Measurements from ENCODE around the gene MAGIX. TPM values are rescaled to one million over a fixed set of nuclear protein-coding genes. Genes with fewer than 3 reads are reported as not detected.
A peak's percentile ranks its signal among the peaks of the same experiment; 100 is the strongest.

MAGIX gene
- total and polyA plus RNA-seq, 2 experiments from 2014 or later, result 0.66 to 0.83 TPM

- Mint-ChIP-seq H3K36me3 (ENCODE audit: low read depth) (no peaks in the 10 kb centered on the region), H3K27me3 (ENCODE audit: insufficient read depth, low read depth, poor library complexity) (peaks cover 28% of the 10 kb centered on the region), H3K27ac (no peak overlapping the region), H3K4me3 (peak overlapping the region; percentile 72), H3K4me1 (peaks cover 15% of the 10 kb centered on the region), H3K9me3 (no peaks in the 10 kb centered on the region; the same call in 2 of the 3 replicates)
- H3K9me2 ChIP-seq (ENCODE audit: insufficient read depth), result no peaks in the 10 kb centered on the region
- H3K27ac ChIP-seq (ENCODE audit: low read depth), result no peak overlapping the region
- DNase-seq (ENCODE audit: low spot score), result no peak
- peaks cover 58% of the 10 kb centered on the region for H3K27me3 ChIP-seq (ENCODE audit: insufficient read depth)
- H3K79me2 ChIP-seq (replicated peaks; ENCODE audit: insufficient read depth), result no peaks in the 10 kb centered on the region
- TF ChIP-seq REST (IDR thresholded peaks at IDR 0.05; ENCODE audit: unreplicated experiment) (no peak), ZNF114 (CRISPR knock-in tag; IDR thresholded peaks at IDR 0.05) (no peak), POLR2AphosphoS5 (IDR thresholded peaks at IDR 0.05; ENCODE audit: low read depth) (no peak)
- peak overlapping the region; percentile 59 for H3K4me3 ChIP-seq
- no peaks in the 10 kb centered on the region for H3K36me3 ChIP-seq (ENCODE audit: insufficient read depth)
- no peaks in the 10 kb centered on the region; the same call in 1 of the 2 replicates for H3K4me1 ChIP-seq (ENCODE audit: insufficient read depth)
- peak overlapping the region; percentile 86 for H3K4me2 ChIP-seq
- ATAC-seq, result no peak
- no peaks in the 10 kb centered on the region for H4K20me1 ChIP-seq (replicated peaks; ENCODE audit: insufficient read depth)
- no peak overlapping the region; the same call in 1 of the 2 replicates for H2AFZ ChIP-seq
- no peaks in the 10 kb centered on the region for H3F3A ChIP-seq (replicated peaks; ENCODE audit: low read depth)
Measured at GRCh38 chrX:49167740-49168108, 5.2 kb downstream of the MAGIX start.

- H3K27me3 ChIP-seq (ENCODE audit: insufficient read depth), result peaks cover 55% of the 10 kb centered on the region
- H3K9me3 Mint-ChIP-seq, result no peaks in the 10 kb centered on the region; the same call in 2 of the 3 replicates
- TF ChIP-seq CTCF (conservative IDR thresholded peaks at IDR 0.05; ENCODE audit: low read depth in 2 of 2) (no peak), ZNF114 (CRISPR knock-in tag; IDR thresholded peaks at IDR 0.05) (no peak), CREB1 (CRISPR knock-in tag; IDR thresholded peaks at IDR 0.05; ENCODE audit: low read depth) (no peak), NANOG (IDR thresholded peaks at IDR 0.05; ENCODE audit: borderline replicate concordance) (no peak), ETS1 (IDR thresholded peaks at IDR 0.05) (no peak), ZNF331 (CRISPR knock-in tag; IDR thresholded peaks at IDR 0.05; ENCODE audit: low read depth) (no peak), STAT1 (IDR thresholded peaks at IDR 0.05; ENCODE audit: unreplicated experiment) (no peak), EZH2 (IDR thresholded peaks at IDR 0.05; ENCODE audit: low read depth, unreplicated experiment) (no peak), EZH2phosphoT487 (IDR thresholded peaks at IDR 0.05; ENCODE audit: unreplicated experiment) (no peak), POLR2AphosphoS5 (IDR thresholded peaks at IDR 0.05; ENCODE audit: low read depth) (no peak)
Measured at GRCh38 chrX:49171752-49172279, 9.3 kb downstream of the MAGIX start, which contains the start of gene PLP2. PLP2 (plus strand) TSS chrX:49171898; CDS start chrX:49172001, 103 bp downstream.

More at GRCh38 chrX:49171752-49172279, 9.3 kb downstream of the MAGIX start, which contains the start of gene PLP2:
- Histone ChIP-seq H3K4me2 (peak within 1 kb of the TSS; percentile 82), H3K36me3 (ENCODE audit: insufficient read depth) (no peaks in the 10 kb centered on the region), H3F3A (replicated peaks; ENCODE audit: low read depth) (no peaks in the 10 kb centered on the region), H2AFZ (peak within 1 kb of the TSS; percentile 59; the same call in 1 of the 2 replicates), H3K9me2 (ENCODE audit: insufficient read depth) (no peaks in the 10 kb centered on the region), H3K79me2 (replicated peaks; ENCODE audit: insufficient read depth) (no peaks in the 10 kb centered on the region), H3K4me3 (peak within 1 kb of the TSS; percentile 59), H4K20me1 (replicated peaks; ENCODE audit: insufficient read depth) (no peaks in the 10 kb centered on the region), H3K4me1 (ENCODE audit: insufficient read depth) (no peaks in the 10 kb centered on the region; the same call in 1 of the 2 replicates), H3K27ac (ENCODE audit: low read depth) (no peak within 1 kb of the TSS)
- Mint-ChIP-seq H3K36me3 (ENCODE audit: low read depth) (peaks cover 11% of the 10 kb centered on the region; the same call in 1 of the 3 replicates), H3K27ac (no peak within 1 kb of the TSS), H3K27me3 (ENCODE audit: insufficient read depth, low read depth, poor library complexity) (peaks cover 21% of the 10 kb centered on the region), H3K4me3 (peak within 1 kb of the TSS; percentile 72), H3K4me1 (peaks cover 22% of the 10 kb centered on the region)
- ATAC-seq (peak; percentile 35), DNase-seq (ENCODE audit: low spot score) (peak; percentile 21)
